T47D (cell line): ENCODE results near the gene RECK.
"Not testable (repeated sequence)": the region's sequence is repeated elsewhere in the genome, so short reads cannot be mapped to it uniquely, and the experiment has no call there.

Source experiments
- DNase-seq, 2 experiments: peaks; one replicate each; pipeline versions ENCODE4 v3.0.0 to v3.0.0-alpha.2; 2011 to 2012; ENCODE audit warnings: low read depth in 1 of 2, low spot score in 1 of 2
- JUND ChIP-seq: IDR thresholded peaks from 2 replicates; pipeline ENCODE4 v1.6.1; 2012; ENCODE audit warnings: low read depth
- in situ Hi-C: cut with HindIII; loops from 2 replicates; pipeline ENCODE4 v1.10.0; 2016; ENCODE audit warnings: low sequenced_read_pairs, low pct_unique_long_range_greater_than_20kb

Gene RECK, protein sequence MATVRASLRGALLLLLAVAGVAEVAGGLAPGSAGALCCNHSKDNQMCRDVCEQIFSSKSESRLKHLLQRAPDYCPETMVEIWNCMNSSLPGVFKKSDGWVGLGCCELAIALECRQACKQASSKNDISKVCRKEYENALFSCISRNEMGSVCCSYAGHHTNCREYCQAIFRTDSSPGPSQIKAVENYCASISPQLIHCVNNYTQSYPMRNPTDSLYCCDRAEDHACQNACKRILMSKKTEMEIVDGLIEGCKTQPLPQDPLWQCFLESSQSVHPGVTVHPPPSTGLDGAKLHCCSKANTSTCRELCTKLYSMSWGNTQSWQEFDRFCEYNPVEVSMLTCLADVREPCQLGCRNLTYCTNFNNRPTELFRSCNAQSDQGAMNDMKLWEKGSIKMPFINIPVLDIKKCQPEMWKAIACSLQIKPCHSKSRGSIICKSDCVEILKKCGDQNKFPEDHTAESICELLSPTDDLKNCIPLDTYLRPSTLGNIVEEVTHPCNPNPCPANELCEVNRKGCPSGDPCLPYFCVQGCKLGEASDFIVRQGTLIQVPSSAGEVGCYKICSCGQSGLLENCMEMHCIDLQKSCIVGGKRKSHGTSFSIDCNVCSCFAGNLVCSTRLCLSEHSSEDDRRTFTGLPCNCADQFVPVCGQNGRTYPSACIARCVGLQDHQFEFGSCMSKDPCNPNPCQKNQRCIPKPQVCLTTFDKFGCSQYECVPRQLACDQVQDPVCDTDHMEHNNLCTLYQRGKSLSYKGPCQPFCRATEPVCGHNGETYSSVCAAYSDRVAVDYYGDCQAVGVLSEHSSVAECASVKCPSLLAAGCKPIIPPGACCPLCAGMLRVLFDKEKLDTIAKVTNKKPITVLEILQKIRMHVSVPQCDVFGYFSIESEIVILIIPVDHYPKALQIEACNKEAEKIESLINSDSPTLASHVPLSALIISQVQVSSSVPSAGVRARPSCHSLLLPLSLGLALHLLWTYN

DNA sequence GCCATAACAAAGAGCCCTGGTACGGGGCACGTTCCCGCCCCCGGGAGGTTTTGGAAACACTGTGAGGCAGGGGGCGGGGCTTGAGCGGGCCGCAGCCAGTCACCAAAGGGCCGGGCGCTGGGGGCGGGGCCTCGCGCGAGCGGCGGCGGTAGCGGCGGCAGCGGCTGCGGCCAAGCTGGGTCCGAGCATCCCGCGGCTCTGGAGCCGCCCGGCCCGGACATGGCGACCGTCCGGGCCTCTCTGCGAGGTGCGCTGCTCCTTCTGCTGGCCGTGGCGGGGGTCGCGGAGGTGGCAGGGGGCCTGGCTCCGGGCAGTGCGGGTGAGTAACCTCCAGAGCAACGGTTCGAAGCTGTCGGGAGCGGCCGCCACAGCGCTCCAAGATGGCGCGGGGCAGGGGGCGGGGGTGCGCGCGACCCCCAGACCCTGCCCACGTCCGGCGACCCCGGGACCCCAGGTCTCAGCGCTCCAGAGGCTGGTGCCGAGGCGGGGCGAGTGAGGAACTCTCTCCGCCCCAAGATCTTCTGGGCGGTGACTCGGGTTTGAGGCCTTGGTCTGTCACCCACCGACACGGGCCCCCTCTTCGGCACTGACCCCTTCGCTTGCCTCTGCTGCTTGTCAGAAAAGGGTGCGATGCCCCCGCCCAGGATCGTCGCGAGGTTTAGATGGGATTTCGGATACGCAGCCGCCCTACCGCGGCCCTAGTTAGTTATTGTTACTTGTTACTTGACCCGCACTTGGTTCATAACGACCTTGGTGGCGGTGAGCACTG is at the start of gene RECK:
TSS of gene RECK (plus strand) at position 134 of the 769 bp plus-strand sequence. CDS start at position 220, 86 bp downstream.
- DNase-seq = no peak
- in situ Hi-C loops = no loop called here
- no peak for TF ChIP-seq JUND

DNA sequence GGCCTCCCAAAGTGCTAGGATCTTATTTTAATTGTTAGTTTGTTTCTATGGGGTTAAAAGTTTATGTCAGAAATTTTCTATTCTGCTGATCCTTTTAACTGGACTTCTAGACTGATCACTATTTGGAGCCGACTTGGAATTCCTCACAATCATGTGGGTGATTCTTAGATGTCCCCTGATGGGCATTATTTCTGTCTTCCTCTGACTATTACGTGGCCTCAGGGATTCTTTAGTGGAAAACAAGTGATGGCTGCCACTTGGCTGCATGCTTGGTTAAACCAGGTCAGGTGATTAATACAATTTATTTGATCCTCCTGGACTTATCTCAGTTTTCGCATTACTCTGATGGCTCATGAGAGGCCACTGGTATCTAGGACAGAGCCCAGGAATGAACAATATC is 46.6 kb upstream of the RECK start:
- in situ Hi-C loops = no loop called here
- no peak for DNase-seq

DNA sequence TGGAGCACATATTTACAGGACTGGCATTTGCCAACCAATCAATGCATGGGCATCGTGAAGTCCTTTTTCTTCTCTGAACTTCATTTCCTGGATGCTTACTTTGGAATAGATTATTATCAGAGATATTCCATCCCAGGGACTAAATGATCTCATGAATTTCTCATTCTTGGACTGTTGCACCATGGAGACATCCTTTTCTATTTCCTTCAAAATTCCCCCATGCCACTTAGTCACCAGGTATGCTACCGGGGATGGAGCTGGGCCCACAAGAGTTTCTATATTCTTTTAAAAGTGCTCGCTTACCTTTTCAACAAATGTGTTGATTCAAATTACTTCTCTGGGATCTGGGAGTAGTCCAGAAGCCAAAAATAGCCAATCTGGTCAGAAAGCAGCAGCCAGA is 43.6 kb upstream of the RECK start:
- in situ Hi-C loops, DNase-seq: not testable (repeated sequence)

More for the DNA sequence above, 46.6 kb upstream of the RECK start:
- TF ChIP-seq JUND = no peak

DNA sequence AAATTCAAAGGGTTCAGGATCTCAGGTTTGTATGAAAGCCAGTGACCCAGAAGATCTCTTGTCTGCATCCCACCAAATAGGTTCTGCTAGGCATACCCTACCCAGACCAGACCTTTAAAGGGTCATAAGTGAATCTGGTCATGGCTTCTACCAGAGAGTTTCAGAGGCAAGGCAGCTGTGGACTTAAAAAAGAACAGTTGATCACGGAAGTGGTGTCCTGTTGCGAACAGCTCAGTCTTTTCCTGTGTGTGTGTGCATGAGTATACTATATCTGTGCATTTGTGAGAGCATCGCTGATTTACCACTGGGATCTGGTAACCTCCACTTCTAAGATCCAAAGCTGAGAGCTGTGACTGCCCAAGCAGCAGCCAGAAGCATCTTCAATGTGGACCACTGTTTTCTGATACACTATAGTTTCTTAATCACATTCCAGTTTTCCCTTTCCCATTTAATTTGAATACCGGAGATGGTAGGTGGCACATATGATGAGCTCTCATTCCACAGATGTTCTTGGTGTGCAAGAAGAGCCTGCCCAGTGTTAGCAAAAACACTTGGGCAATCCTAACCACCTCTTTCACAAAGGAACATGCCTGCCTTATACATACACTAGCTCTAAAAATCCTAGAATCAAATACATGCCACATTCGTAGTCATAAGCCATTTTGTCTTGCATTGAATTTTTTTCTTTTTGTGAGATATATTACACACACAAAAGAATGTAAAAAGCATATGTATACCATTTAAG is 42.6 kb upstream of the RECK start:
- in situ Hi-C loops = no loop called here
- no peak for TF ChIP-seq JUND
- no peak for DNase-seq

DNA sequence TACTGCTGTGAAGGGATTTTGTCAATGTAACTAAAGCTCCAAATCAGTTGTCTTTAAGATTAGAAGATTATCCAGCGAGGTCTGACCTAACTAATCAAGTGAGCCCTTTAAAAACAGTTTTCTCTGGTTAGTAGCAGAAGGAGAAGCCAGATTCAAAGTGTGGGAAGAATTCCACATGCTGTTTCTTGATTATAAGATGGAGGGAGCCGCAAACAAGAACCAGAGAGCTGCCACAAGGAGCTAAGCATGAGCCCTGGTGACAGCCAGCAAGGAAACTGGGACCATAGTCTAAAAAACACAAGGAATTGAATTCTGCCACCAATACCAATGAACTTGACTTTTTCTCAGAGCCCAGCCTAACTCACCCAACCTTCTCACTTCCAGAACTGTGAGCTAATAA is 41.8 kb upstream of the RECK start:
- no peak for DNase-seq
- in situ Hi-C loops = no loop called here
- no peak for TF ChIP-seq JUND

DNA sequence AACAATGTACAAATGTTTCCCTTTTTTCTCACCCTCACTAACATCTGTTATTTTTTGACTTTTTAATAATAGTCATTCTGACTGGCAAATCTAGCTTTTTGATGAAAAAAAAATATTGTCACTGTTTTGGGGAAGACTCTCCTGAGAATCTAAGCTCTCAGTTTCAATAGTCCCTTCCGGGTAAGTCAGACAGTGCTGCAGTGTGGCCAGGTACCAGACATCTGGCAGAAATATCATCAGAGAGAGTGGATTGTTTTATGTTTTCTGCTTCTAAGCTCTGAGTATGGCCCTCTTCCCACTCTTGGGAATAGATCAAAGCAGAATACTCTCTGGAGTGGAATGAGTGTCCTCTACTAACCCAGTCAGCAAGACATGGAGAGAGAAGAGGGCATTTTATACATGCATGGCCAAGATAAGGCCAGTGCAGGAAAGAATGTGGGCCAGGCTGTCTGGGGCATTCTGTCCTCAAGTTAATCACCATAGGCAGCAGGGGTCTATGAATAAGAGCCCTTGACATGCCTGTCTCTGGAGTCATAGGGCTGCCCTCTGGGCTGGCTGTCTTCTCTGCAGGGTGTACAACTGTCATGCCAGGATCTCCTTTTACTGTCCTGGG is 40.2 kb upstream of the RECK start:
- DNase-seq = no peak
- in situ Hi-C loops = no loop called here
- no peak for TF ChIP-seq JUND

DNA sequence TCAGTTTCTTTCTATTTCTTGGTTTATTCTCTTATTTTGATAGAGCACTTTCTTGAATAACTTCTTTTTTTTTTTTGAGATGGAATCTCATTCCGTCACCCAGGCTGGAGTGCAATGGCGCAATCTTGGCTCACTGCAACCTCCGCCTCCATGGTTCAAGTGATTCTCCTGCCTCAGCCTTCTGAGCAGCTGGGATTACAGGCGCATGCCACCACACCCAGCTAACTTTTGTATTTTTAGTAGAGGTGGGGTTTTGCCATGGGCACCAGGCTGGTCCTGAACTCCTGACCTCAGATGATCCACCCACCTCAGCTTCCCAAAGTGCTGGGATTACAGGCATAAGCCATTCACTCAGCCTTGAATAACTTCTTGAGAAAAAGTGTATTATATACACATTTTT is 39.7 kb upstream of the RECK start:
- DNase-seq, in situ Hi-C loops: not testable (repeated sequence)

DNA sequence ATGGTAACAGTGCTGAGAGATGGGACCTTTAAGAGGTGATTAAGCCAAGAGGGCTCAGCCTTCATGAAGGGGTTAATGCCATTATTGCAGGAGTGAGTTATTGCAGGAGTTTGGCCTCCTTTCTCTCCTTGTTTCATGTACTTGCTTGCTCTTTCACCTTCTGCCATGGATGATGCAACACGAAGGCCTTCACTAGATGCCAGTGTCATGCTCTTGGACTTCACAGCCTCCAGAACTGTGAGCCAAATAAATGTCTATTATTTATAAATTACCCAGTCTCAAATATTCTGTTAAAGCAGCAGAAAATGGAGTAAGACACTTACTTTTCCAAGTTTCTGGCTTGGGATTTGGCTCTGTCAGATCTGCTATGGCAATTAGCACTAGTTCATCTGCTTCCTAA is 38.4 kb upstream of the RECK start:
- in situ Hi-C loops = no loop called here
- TF ChIP-seq JUND = no peak

DNA sequence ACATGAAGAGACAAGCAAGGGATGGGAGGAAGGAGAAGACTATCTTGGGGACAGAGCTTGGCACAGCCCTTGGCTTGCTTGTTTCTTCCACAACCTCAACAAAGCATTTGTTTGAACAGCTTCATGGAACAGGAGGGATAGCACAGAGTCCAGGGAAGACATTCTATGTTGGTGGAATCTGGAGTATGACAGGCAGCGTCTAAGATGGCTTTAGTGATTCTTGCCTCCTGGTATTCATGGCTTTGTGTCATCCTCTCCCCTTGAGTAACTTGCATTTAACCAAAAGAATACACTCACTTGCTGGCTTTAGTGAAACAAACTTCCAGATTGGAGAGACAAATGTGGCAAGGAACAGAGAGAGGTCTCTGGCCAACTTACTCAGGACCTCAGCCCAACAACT is 30.8 kb upstream of the RECK start:
- no peak for TF ChIP-seq JUND
- in situ Hi-C loops = no loop called here
- no peak for DNase-seq

More for the DNA sequence above, 38.4 kb upstream of the RECK start:
- no peak for DNase-seq

DNA sequence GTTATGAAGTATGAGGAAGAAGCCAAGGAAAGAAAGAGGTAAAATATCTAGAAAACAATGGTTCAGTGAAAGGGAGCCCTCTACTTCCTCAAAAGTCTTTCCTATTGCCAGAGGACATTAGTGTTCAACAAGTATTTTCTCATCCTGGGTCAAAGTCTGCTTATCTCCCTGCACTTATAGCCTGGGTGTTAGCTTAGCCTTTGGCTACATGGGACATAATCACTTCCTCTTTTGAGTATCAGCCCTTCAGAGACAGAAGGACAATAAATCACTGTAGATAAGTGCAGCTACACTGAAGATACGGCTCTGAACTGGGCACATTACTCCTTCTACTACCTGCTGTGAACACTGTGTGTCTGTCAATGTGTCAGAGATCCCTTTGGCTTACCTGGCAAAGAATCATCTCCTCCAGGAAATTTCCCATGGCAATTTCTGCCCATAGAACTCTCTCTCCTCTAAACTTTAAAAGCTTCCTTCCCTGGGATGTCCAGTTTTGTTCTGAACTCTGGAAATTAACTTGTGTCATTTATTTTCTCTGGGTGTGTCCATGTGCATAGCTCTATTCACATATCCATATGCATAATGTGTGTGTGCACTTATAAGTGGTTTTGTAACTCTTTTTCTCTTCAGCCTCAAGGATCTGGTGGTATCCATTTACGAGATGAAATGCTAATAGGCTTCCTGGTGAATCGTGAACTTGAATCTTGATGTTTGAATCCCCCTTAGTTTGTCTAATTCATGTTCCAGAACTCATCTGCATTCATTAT is 30.0 kb upstream of the RECK start:
- no peak for TF ChIP-seq JUND
- in situ Hi-C loops = no loop called here
- DNase-seq = no peak

DNA sequence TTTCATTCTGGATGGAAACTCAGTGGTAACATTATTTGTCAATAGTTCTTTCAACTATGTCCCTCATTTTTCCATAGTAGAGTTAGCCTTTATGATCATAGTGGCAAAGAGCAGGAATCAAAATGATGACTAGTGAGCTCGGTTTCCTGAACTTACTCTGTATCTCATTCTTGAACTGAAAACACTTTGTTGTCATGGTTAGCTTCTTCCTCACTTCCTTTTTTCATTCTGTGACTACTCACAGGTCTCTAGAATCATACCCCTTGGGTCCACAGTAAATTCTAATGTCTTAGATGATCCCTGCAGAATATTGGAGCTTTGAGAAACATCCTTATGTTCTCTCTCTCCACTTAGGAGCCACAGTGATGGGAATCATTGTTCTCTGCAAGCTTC is 29.4 kb upstream of the RECK start:
- no peak for TF ChIP-seq JUND
- in situ Hi-C loops = no loop called here
- DNase-seq = no peak
